Measurements from ENCODE around the gene VPS9D1. TPM values are rescaled to one million over a fixed set of nuclear protein-coding genes. Genes with fewer than 3 reads are reported as not detected.

VPS9D1 gene
- total and polyA plus RNA-seq, 2 experiments from 2014 or later = 2.1 to 2.2 TPM

DNA sequence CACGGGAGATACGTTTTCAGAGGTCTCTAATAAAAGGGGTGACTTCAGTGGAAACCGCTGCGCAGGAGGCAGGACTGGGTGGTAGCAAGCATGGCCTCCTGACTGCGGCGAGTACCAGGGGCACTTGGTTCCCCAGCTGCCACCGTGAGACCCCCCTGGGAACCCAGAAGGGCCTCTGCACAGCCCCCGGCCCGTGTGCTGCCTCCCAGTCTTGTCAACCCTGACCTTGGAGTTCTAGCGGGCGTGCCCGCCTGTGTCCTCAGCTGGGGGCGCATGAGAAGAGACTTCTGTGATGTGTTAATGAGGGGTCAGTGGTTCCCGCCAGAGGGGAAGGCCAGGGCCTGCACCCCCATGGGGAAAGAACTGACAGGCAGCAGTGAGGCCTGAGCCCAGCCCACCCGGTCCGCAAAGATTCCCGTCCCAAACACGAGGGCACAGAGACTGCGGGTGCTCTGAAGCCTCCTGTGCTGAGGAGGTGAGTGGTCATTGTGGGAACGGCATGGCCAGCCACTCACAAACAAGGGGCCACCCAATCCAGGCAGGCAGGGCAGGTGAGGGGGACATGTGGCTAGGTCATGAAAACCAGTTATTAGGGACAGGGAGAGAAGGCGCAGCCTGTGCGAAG, 10.0 kb upstream of the VPS9D1 start (continued):
- TF ChIP-seq REST (IDR thresholded peaks at IDR 0.05; ENCODE audit: unreplicated experiment) (no peak), EZH2phosphoT487 (IDR thresholded peaks at IDR 0.05; ENCODE audit: unreplicated experiment) (no peak), ZNF331 (CRISPR knock-in tag; IDR thresholded peaks at IDR 0.05; ENCODE audit: low read depth) (no peak), CREB1 (CRISPR knock-in tag; IDR thresholded peaks at IDR 0.05; ENCODE audit: low read depth) (no peak)
- TF ChIP-seq, protein P1, sequence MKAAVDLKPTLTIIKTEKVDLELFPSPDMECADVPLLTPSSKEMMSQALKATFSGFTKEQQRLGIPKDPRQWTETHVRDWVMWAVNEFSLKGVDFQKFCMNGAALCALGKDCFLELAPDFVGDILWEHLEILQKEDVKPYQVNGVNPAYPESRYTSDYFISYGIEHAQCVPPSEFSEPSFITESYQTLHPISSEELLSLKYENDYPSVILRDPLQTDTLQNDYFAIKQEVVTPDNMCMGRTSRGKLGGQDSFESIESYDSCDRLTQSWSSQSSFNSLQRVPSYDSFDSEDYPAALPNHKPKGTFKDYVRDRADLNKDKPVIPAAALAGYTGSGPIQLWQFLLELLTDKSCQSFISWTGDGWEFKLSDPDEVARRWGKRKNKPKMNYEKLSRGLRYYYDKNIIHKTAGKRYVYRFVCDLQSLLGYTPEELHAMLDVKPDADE (IDR thresholded peaks at IDR 0.05) = no peak

- H3K4me3 Mint-ChIP-seq = no peak overlapping the region
- peaks cover 24% of the 10 kb centered on the region for H3K27me3 Mint-ChIP-seq (ENCODE audit: insufficient read depth, low read depth, poor library complexity)
- peaks cover 56% of the 10 kb centered on the region for H3K36me3 Mint-ChIP-seq (ENCODE audit: low read depth)
- DNase-seq (ENCODE audit: low spot score) = no peak
- peaks cover 12% of the 10 kb centered on the region; the same call in 1 of the 2 replicates for H4K20me1 ChIP-seq (replicated peaks; ENCODE audit: insufficient read depth)
- no peaks in the 10 kb centered on the region for H3K4me1 ChIP-seq (ENCODE audit: insufficient read depth)
- H3K4me1 Mint-ChIP-seq = peaks cover 14% of the 10 kb centered on the region
- no peaks in the 10 kb centered on the region for H3K9me2 ChIP-seq (ENCODE audit: insufficient read depth)
- no peaks in the 10 kb centered on the region for H3K79me2 ChIP-seq (replicated peaks; ENCODE audit: insufficient read depth)
- peaks cover 12% of the 10 kb centered on the region; the same call in 1 of the 2 replicates for H3F3A ChIP-seq (replicated peaks; ENCODE audit: low read depth)
- H2AFZ ChIP-seq = no peak overlapping the region
- no peak for TF ChIP-seq STAT1 (IDR thresholded peaks at IDR 0.05; ENCODE audit: unreplicated experiment)
- no peak for TF ChIP-seq CREB1 (CRISPR knock-in tag; IDR thresholded peaks at IDR 0.05; ENCODE audit: low read depth)
- TF ChIP-seq ZNF462 (CRISPR knock-in tag; IDR thresholded peaks at IDR 0.05) = no peak
- no peak for TF ChIP-seq EZH2phosphoT487 (IDR thresholded peaks at IDR 0.05; ENCODE audit: unreplicated experiment)
- no peaks in the 10 kb centered on the region; the same call in 2 of the 3 replicates for H3K9me3 Mint-ChIP-seq
- no peak overlapping the region for H3K4me3 ChIP-seq
- peak; percentile 35 for ATAC-seq
- peaks cover 6% of the 10 kb centered on the region; the same call in 1 of the 2 replicates for H3K27me3 ChIP-seq (ENCODE audit: insufficient read depth)
- H3K4me2 ChIP-seq = no peak overlapping the region
- peaks cover 7% of the 10 kb centered on the region; the same call in 1 of the 2 replicates for H3K36me3 ChIP-seq (ENCODE audit: insufficient read depth)
- H3K27ac Mint-ChIP-seq = 0 out of 2 replicates have a peak overlapping the region, but pooled peaks have one; percentile 8
- H3K27ac ChIP-seq (ENCODE audit: low read depth) = no peak overlapping the region
Measured at GRCh38 chr16:89729863-89730593, 9.3 kb upstream of the VPS9D1 start.

All from GM23338 (cell line).